DMS53 treated with DMSO at 0.1 percent for 48 hours (cell line): ENCODE measurements around the gene RIC8B.
"Not testable (repeated sequence)": the region's sequence is repeated elsewhere in the genome, so short reads cannot be mapped to it uniquely, and the experiment has no call there.

Experiments used
- DNase-seq: peaks from one replicate; lab custom pipeline; 2025; ENCODE audit not compliant: unreplicated experiment; lab: John Stamatoyannopoulos, UW

Gene RIC8B

DNA sequence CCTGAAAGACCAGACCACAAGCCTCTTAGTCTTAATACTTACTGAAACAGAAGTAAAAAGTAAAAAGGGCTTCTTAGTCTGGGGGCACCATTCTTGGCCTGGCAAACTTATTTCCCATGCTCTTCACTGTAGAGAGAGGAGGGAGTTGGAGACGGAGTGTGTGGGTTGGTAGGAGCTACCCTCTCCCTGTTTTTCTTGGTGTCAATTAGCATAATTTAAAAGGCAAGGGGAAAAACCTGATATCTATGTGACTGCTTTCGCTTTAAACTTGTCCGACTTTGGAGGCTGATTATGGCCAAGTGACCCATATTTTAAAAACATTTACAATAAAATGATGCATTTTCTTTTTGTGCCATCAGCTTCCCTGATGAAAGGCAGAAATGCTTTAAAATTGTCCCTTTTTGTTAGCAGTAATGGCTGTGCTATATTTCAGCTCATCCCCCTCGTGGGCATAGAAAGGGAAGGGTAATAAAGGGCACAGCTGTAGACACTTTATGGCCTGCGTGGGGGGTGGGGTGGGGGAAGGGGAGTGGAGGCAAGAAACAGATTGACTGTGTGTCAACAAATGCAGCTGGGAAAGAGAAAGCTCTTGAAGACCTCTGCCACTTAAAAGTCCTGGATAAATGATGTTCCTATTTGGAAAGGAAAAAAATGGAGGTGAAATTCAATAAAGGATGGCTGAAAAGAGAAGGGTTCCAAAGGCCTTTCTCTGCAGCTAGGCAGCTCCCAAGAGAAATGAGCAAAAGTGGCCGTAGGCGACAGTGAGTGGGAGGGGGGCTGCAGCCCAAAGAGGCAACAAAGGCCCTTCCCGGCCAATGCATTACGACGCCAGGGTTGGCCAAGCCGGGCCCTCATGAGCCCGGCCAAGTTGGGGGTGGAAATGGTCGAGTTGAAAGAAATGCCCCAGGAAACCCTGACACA, 123.8 kb downstream of the RIC8B start:
- no peak for DNase-seq

GRCh38 chr12:106900554-106900953, 126.1 kb downstream of the RIC8B start:
- no peak for DNase-seq

GRCh38 chr12:106901276-106901675, 126.8 kb downstream of the RIC8B start:
- DNase-seq: no peak

GRCh38 chr12:106902053-106902452, 127.6 kb downstream of the RIC8B start:
- no peak for DNase-seq

DNA sequence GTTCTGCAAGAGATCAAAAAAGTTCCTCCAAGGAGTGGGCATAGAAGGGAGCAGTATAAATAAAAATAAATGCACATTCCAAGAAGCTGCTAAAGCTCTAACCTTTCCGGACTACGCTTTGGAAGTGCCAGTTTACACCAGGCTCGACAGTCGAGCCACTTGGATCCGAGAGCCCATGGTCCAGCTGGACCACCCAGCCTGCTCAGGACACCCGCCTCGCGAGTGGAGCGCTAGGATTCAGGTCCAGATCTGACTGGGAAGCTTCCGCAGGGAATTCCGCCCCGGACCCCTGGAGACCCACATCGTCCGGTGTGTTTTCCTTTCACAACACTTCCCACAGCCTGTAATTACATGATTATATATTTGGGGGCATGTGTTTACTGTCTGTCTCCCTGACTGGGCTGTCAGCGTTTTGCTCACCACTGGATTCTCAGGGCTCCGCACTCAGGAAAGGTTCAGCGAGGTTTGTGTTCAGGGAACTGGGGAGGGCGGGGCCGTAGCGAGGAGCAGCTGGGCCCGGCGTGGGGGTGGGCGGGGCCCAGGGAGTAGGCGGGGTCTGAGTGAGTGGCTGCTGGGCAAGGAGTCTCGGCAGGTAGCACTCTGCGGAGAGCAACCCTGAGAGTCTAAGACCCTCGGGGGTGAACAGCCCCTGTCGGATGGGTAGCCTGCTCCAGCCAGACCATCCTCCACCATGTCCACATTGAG, 128.9 kb downstream of the RIC8B start:
- DNase-seq: peak; percentile 63

DNA sequence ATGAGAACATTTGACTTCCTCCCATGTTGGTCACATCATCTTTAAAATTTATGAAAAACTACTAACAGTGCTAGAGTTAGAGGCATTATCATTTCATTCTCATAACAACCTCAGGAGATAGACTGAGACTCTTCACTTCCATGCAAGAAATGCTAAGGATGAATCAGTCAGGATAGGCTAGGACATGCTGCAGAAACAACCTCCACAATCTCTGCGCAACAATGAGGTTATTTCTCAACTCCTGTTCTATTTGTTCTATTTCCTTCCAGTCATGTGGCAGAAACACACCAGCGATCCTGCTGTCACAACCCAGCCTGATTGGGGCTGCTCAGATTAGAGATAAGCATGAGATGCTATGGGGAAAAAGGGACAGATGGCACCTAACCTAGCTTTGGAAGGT, 132.2 kb downstream of the RIC8B start:
- no peak for DNase-seq

- no peak for DNase-seq
Measured at GRCh38 chr12:106907411-106907810, 132.9 kb downstream of the RIC8B start.

- DNase-seq: no peak
Measured at GRCh38 chr12:106907846-106908245, 133.4 kb downstream of the RIC8B start.

DNA sequence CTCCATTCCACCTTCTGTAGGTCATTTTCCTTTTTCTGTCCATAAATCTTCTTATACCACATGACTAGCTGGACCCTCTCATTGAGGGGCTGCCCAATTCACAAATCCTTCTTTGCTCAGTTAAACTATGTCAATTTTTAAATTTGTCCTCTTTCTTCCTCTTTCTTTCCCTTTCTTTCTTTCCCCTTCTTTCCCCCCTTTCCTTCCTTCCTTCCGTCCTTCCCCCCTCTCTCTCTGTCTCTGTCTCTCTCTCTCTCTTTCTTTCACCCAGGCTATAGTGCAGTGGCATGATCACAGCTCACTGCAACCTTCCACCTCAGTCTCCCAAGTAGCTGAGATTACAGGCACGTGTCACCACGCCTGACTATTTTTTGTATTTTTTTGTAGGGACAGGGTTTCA, 134.1 kb downstream of the RIC8B start:
- no peak for DNase-seq

GRCh38 chr12:106910202-106910601, 135.7 kb downstream of the RIC8B start:
- DNase-seq: no peak

GRCh38 chr12:106911581-106911980, 137.1 kb downstream of the RIC8B start:
- DNase-seq: no peak

DNA sequence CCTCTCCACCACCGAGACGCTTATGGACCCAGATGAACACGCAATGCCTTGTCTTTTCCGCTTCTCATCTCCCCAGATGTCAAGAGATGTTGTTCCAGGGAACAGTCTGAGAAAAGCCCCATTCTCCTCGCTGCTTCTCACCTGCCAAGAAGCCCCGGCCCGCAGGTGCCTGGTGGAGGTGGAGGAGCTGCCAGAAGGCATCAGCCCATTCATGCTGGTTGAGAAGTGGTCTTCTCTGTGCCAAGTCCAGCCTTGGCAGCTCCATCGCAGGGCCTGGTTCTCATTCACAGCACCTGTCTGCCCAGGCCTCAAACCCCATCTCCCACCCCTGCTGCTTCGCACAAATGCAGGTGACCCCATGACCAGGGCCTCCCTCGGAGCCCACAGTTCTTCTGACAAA, 139.0 kb downstream of the RIC8B start:
- DNase-seq: no peak

DNA sequence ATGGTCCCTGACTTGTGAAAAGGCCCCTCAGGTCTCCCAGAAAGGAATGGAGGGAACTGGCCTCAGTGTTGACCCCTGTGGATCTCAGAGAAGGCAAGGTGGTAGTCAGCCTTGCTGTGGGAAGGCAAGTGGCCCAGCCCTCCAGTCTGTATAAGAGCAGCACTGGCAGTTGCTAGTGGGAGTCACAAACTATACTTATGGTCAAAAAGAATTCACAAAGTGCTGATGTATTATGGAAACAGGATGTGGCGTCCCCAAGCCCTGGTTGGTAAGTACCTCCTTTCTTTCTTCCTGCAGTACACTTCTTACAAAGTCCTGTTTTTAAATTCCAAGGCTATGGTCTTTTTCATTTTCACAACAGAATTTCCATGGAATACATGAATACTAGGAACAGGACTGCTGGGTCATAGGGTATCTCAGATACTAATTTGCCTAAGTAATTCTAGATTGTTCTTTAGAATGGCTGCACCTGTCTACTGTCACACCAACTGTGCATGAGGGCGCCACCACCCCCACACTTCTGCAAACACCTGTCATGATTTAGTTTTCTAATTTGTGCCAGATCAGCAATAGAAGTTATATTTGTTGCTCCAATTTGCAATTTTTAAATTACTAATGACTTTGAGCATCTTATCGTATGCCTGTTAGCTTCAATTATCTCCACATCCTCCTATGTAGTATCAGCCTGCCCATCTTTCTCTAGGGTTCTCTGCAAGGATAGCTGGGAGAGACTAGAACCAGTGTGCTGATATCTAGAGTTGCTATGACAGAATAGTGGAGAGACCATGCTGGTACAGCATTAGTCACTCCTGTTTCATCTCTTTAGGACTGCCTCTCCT, 140.5 kb downstream of the RIC8B start:
- DNase-seq: no peak

DNA sequence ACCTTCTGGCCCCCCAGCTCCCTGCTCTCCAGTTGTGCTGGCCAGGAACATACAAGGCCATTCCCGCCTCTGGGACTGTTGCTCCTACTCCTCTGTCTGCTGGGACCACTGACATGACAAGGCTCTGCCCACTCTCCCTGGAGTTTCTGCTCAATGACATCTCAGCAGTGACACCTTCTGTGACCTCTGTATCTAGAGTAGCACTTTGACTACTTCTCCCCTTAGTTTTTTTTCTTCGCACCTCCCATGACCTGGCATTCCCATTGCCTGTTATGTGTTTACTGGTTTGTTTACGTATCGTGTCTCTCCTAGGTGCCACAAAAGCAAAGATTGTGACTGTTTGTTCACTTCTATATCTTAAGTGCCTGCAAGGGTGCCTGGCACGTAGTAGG, 141.1 kb downstream of the RIC8B start:
- DNase-seq: no peak

DNA sequence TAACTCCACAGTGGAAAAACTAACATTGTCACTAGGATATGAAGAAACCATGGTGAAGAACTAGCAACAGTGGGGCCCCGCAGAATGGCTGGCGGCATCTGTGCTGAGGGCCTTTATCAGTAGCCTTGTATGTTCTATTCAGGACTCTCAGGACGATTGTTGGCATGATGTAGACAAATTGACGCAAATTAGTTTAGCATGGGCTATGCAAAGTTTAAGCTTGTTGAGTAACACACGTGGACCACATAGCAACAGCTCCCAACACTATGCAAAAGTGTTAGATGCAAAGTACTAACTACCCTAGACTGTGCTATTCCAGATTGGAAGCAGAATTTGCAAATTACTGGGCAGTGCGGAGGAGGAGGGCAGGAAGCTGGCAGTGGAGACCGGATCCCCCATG, 143.0 kb downstream of the RIC8B start:
- DNase-seq: no peak

- peak; percentile 30 for DNase-seq
Measured at GRCh38 chr12:106918746-106919145, 144.3 kb downstream of the RIC8B start.

- peak; percentile 63 for DNase-seq
Measured at GRCh38 chr12:106919910-106920544, 145.5 kb downstream of the RIC8B start.

- not testable (repeated sequence) for DNase-seq
Measured at GRCh38 chr12:106921976-106922375, 147.5 kb downstream of the RIC8B start.

DNA sequence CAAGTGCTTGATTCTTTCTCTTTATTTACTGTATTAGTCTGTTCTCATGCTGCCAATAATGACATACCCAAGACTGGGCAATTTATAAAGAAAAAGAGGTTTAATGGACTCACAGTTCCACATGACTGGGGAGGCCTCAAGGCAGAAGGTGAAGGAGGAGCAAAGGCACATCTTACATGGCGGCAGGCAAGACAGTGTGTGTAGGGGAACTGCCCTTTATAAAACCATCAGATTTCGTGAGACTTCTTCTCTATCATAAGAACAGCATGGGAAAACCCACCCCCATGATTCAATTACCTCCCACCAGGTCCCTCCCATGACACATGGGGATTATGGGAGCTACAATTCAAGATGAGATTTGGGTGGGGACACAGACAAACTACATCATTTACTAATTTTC, 149.1 kb downstream of the RIC8B start:
- not testable (repeated sequence) for DNase-seq

DNA sequence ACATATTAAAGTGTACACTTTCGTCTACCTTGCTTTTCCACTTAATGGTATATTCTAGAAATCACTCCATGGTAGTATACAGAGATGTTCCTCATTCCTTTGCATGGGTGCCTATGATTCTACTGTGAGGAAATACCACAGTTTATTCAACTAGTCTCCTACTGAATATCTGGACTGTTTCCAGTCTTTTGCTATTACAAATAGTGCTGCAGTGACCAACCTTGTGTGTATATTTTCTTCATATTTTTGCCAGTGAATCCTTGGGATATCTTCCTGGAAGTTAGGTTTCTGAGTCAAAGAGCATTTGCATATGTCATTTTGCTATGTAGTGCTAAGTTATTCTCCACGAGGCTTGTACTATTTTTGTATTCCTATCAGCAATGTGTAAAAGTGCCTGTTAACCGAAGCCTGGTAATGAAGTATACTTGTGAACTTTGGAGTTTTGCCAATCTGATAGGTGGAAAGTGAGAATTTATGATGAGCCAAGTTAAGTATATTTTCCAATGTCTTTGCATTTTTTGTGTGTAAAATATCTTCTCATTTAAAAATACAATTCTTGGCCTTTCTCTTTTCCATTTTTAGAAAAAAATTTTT, 149.9 kb downstream of the RIC8B start:
- DNase-seq: no peak

- no peak for DNase-seq
Measured at GRCh38 chr12:106926657-106927056, 152.2 kb downstream of the RIC8B start.
